Liver (tissue), 9 donors: ENCODE measurements around the gene LIPC. TPM values are rescaled to one million over a fixed set of nuclear protein-coding genes. Genes with fewer than 3 reads are reported as not detected.

Experiments
- DNase-seq: peaks from one replicate; pipeline ENCODE4 v3.0.0-alpha.2; 2017; ENCODE audit warnings: low spot score
- H3K27ac ChIP-seq, 2 donors: one replicate each; pipeline ENCODE4 v1.7.0; 2013; ENCODE audit warnings: inconsistent platforms in 2 of 2, low read length in 2 of 2, control low read depth in 1 of 2, low read depth in 1 of 2, mild to moderate bottlenecking in 1 of 2
- H3K27me3 ChIP-seq, 4 donors: one replicate each; pipeline versions ENCODE4 v1.6.1 to v1.7.0; 2013; ENCODE audit warnings: low read length in 3 of 4, inconsistent platforms in 1 of 4, mild to moderate bottlenecking in 1 of 4, moderate library complexity in 1 of 4; ENCODE audit not compliant: control insufficient read depth in 4 of 4, insufficient read depth in 4 of 4
- H3K36me3 ChIP-seq, 4 donors: one replicate each; pipeline versions ENCODE4 v1.6.1 to v1.7.0; 2013; ENCODE audit warnings: low read length in 3 of 4, mild to moderate bottlenecking in 3 of 4, low read depth in 1 of 4, moderate library complexity in 1 of 4; ENCODE audit not compliant: control insufficient read depth in 4 of 4, insufficient read depth in 3 of 4
- H3K4me1 ChIP-seq, 4 donors: one replicate each; pipeline versions ENCODE4 v1.6.1 to v1.7.0; 2013; ENCODE audit warnings: low read length in 3 of 4, mild to moderate bottlenecking in 3 of 4, moderate library complexity in 1 of 4; ENCODE audit not compliant: control insufficient read depth in 4 of 4, insufficient read depth in 4 of 4
- H3K4me3 ChIP-seq, 3 donors: one replicate each; pipeline versions ENCODE4 v1.6.1 to v1.7.0; 2013; ENCODE audit warnings: low read length in 3 of 3, control low read depth in 1 of 3, low read depth in 1 of 3, mild to moderate bottlenecking in 1 of 3
- H3K9ac ChIP-seq, 2 donors: one replicate each; pipeline ENCODE4 v1.7.0; 2013; ENCODE audit warnings: low read length in 2 of 2, mild to moderate bottlenecking in 2 of 2, moderate library complexity in 2 of 2, control low read depth in 1 of 2, low read depth in 1 of 2
- H3K9me3 ChIP-seq, 4 donors: one replicate each; pipeline versions ENCODE4 v1.6.1 to v1.7.0; 2013; ENCODE audit warnings: low read length in 3 of 4; ENCODE audit not compliant: control insufficient read depth in 4 of 4
- EGR1 ChIP-seq, 2 donors: IDR thresholded peaks; 2 replicates each; pipeline ENCODE4 v1.6.1; 2016 to 2018; ENCODE audit warnings: antibody characterized with exemption in 2 of 2, low read depth in 2 of 2
- FOXA1 ChIP-seq: IDR thresholded peaks from 2 replicates; pipeline ENCODE4 v1.6.1; 2016; ENCODE audit warnings: antibody characterized with exemption
- GABPA ChIP-seq, 2 donors: IDR thresholded peaks in 1 of 2; conservative IDR thresholded peaks in 1 of 2; 2 replicates each; pipeline ENCODE4 v1.6.1; 2016; ENCODE audit warnings: antibody characterized with exemption in 2 of 2, mild to moderate bottlenecking in 1 of 2, moderate library complexity in 1 of 2
- HNF4G ChIP-seq: IDR thresholded peaks from 2 replicates; pipeline ENCODE4 v1.6.1; 2016; ENCODE audit warnings: antibody characterized with exemption
- JUND ChIP-seq, 2 donors: IDR thresholded peaks; 2 replicates each; pipeline ENCODE4 v1.6.1; 2016; ENCODE audit warnings: antibody characterized with exemption in 2 of 2
- RAD21 ChIP-seq, 2 donors: IDR thresholded peaks; 2 replicates each; pipeline ENCODE4 v1.6.1; 2016; ENCODE audit warnings: antibody characterized with exemption in 2 of 2, mild to moderate bottlenecking in 2 of 2
- REST ChIP-seq: IDR thresholded peaks from 2 replicates; pipeline ENCODE4 v1.6.1; 2016; ENCODE audit warnings: antibody characterized with exemption, mild to moderate bottlenecking
- RXRA ChIP-seq, 2 donors: IDR thresholded peaks; 2 replicates each; pipeline ENCODE4 v1.6.1; 2017 to 2018; ENCODE audit warnings: antibody characterized with exemption in 2 of 2, mild to moderate bottlenecking in 1 of 2
- ZBTB33 ChIP-seq: IDR thresholded peaks from 2 replicates; pipeline ENCODE4 v1.6.1; 2016; ENCODE audit warnings: antibody characterized with exemption
- WGBS: extraction: QIAGEN DNeasy Blood & Tissue Kit; methylation state at CpG from one replicate; pipeline ENCODE4 v1.1.7; 2013; 5-methylcytosine and 5-hydroxymethylcytosine counted together
- polyA plus RNA-seq, 2 donors: library from polyadenylated mRNA; stranded (reverse) in 1 of 2; unstranded in 1 of 2; fragments of 200-250 nt in 1 of 2; fragments of >200 nt in 1 of 2; fragmentation: Nextera tagmentation in 1 of 2; extraction: Ambion mirVana in 1 of 2; gene quantifications; one replicate each; pipeline versions ENCODE4 v1.2.1 to v1.2.3, GENCODE V29; 2013 to 2015
- total RNA-seq, 2 donors: library from RNA; depleted of rRNA; stranded (reverse); fragments of >200 nt; gene quantifications; one replicate each; pipeline ENCODE4 v1.2.3, GENCODE V29; 2014
- donor health status: healthy.
- donor health status: healthy.
- donor health status: healthy.
- donor health status: healthy.
- donor health status: healthy.

LIPC gene
- total and polyA plus RNA-seq, 4 donors, result 60.1 to 268 (median 131) TPM

- no peak for TF ChIP-seq ZBTB33
- no peak for TF ChIP-seq JUND (IDR thresholded peaks at IDR 0.05)
- H3K36me3 ChIP-seq, result no peaks in the 10 kb centered on the region
- peaks cover 0 to 10% (median 6%) of the 10 kb centered on the region in 4 donors for H3K4me1 ChIP-seq
- no peak for DNase-seq
- H3K27me3 ChIP-seq, result no peaks in the 10 kb centered on the region
- H3K9ac ChIP-seq, result no peak overlapping the region
- WGBS, result 91% methylated on average over 1 of the region's 1 CpG
- H3K27ac ChIP-seq, result no peak overlapping the region
- H3K4me3 ChIP-seq, result no peak overlapping the region
- H3K9me3 ChIP-seq, result no peaks in the 10 kb centered on the region
Observed at GRCh38 chr15:58494567-58494966, 62.8 kb downstream of the LIPC start.

GRCh38 chr15:58495891-58496408 is 64.2 kb downstream of the LIPC start:
- TF ChIP-seq RXRA (IDR thresholded peaks at IDR 0.05) (no peak), EGR1 (IDR thresholded peaks at IDR 0.05; ENCODE audit: low read depth in 2 of 2) (no peak), RAD21 (IDR thresholded peaks at IDR 0.05) (no peak)
- WGBS, result 86% methylated on average over 3 of the region's 3 CpGs
- peaks cover 0 to 10% (median 6%) of the 10 kb centered on the region in 4 donors for H3K4me1 ChIP-seq
- no peak for DNase-seq
- H3K27me3 ChIP-seq, result no peaks in the 10 kb centered on the region
- H3K9ac ChIP-seq, result no peak overlapping the region
- H3K9me3 ChIP-seq, result no peaks in the 10 kb centered on the region
- no peaks in the 10 kb centered on the region for H3K36me3 ChIP-seq
- H3K4me3 ChIP-seq, result no peak overlapping the region
- no peak overlapping the region for H3K27ac ChIP-seq

GRCh38 chr15:58497046-58497785 is 65.4 kb downstream of the LIPC start:
- peaks cover 0 to 2% (median 0%) of the 10 kb centered on the region in 4 donors for H3K4me1 ChIP-seq
- TF ChIP-seq EGR1 (IDR thresholded peaks at IDR 0.05; ENCODE audit: low read depth in 2 of 2) (no peak), HNF4G (no peak), ZBTB33 (no peak), FOXA1 (no peak), REST (no peak), JUND (IDR thresholded peaks at IDR 0.05) (no peak), GABPA (IDR thresholded peaks at IDR 0.05 in 1 of 2, conservative IDR thresholded peaks at IDR 0.05 in 1 of 2) (no peak)
- no peaks in the 10 kb centered on the region for H3K36me3 ChIP-seq
- no peak overlapping the region for H3K9ac ChIP-seq
- no peak for DNase-seq
- WGBS, result 93% methylated on average over 9 of the region's 9 CpGs
- no peak overlapping the region for H3K27ac ChIP-seq
- no peaks in the 10 kb centered on the region for H3K27me3 ChIP-seq
- no peaks in the 10 kb centered on the region for H3K9me3 ChIP-seq
- no peak overlapping the region for H3K4me3 ChIP-seq
